ENCODE results near the gene ANKK1.

The ANKK1 gene

GRCh38 chr11:113449743-113450142, 62.2 kb downstream of the ANKK1 start:
- no peaks in the 10 kb centered on the region for H3K79me2 ChIP-seq (ENCODE audit: insufficient read depth, low read depth)
- no peak overlapping the region for H3K4me3 ChIP-seq (IDR thresholded peaks at IDR 0.05; ENCODE audit: insufficient read depth, low read depth, low read length)
- TF ChIP-seq, protein P1, sequence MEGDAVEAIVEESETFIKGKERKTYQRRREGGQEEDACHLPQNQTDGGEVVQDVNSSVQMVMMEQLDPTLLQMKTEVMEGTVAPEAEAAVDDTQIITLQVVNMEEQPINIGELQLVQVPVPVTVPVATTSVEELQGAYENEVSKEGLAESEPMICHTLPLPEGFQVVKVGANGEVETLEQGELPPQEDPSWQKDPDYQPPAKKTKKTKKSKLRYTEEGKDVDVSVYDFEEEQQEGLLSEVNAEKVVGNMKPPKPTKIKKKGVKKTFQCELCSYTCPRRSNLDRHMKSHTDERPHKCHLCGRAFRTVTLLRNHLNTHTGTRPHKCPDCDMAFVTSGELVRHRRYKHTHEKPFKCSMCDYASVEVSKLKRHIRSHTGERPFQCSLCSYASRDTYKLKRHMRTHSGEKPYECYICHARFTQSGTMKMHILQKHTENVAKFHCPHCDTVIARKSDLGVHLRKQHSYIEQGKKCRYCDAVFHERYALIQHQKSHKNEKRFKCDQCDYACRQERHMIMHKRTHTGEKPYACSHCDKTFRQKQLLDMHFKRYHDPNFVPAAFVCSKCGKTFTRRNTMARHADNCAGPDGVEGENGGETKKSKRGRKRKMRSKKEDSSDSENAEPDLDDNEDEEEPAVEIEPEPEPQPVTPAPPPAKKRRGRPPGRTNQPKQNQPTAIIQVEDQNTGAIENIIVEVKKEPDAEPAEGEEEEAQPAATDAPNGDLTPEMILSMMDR (conservative IDR thresholded peaks at IDR 0.05; ENCODE audit: low read depth, low read length), result no peak
- H2AFZ ChIP-seq (ENCODE audit: low read depth), result no peak overlapping the region
- no peak overlapping the region for H3K27ac ChIP-seq
- H3K4me2 ChIP-seq, result no peak overlapping the region
- H3K9ac ChIP-seq, result no peak overlapping the region
- no peaks in the 10 kb centered on the region for H3K27me3 ChIP-seq (ENCODE audit: insufficient read depth, low read depth)
- no peaks in the 10 kb centered on the region for H3K4me1 ChIP-seq (ENCODE audit: low read depth, poor library complexity, severe bottlenecking)
- H4K20me1 ChIP-seq (ENCODE audit: insufficient read depth), result no peaks in the 10 kb centered on the region
- no peaks in the 10 kb centered on the region for H3K36me3 ChIP-seq (ENCODE audit: insufficient read depth)

Measured in KMS-11 (cell line).